Muscle of leg (tissue), 11 donors: ENCODE results near the gene ZNF423. TPM values are rescaled to one million over a fixed set of nuclear protein-coding genes. Genes with fewer than 3 reads are reported as not detected.

Experiments
- DNase-seq: peaks from one replicate; pipeline ENCODE4 v3.0.0; 2013
- H3K27ac ChIP-seq: one replicate; pipeline ENCODE4 v1.5.1; 2013; ENCODE audit warnings: mild to moderate bottlenecking, low read length, control low read depth
- H3K27me3 ChIP-seq: one replicate; pipeline ENCODE4 v1.6.1; 2013; ENCODE audit warnings: low read length; ENCODE audit not compliant: control insufficient read depth, insufficient read depth
- H3K36me3 ChIP-seq: one replicate; pipeline ENCODE4 v1.6.1; 2013; ENCODE audit warnings: low read length; ENCODE audit not compliant: control insufficient read depth, insufficient read depth
- H3K4me1 ChIP-seq: one replicate; pipeline ENCODE4 v1.6.1; 2013; ENCODE audit warnings: low read length; ENCODE audit not compliant: control insufficient read depth, insufficient read depth
- H3K4me3 ChIP-seq: one replicate; pipeline ENCODE4 v1.5.1; 2013; ENCODE audit warnings: low read length, control low read depth
- H3K9me3 ChIP-seq: replicated peaks from 2 replicates; pipeline ENCODE4 v1.6.1; 2013; ENCODE audit warnings: low read depth, low read length; ENCODE audit not compliant: control insufficient read depth
- WGBS: methylation state at CpG from one replicate; pipeline ENCODE4 v1.1.5; 2013; ENCODE audit warnings: missing lambda C conversion rate; ENCODE audit not compliant: insufficient coverage; 5-methylcytosine and 5-hydroxymethylcytosine counted together
- polyA plus RNA-seq, 8 donors: library from polyadenylated mRNA; unstranded; fragments of 120-200 nt; gene quantifications; one replicate each; pipeline versions ENCODE4 v1.2.1 to v1.2.3, GENCODE V29; 2013; ENCODE audit warnings: inconsistent platforms in 1 of 8, low replicate concordance in 1 of 8; ENCODE audit not compliant: insufficient read length in 8 of 8, insufficient read depth in 1 of 8
- total RNA-seq: library from RNA; stranded (reverse); fragments of 120-200 nt; gene quantifications from one replicate; pipeline ENCODE4 v1.2.4, GENCODE V29; 2013

The ZNF423 gene
- total and polyA plus RNA-seq, 9 donors: 15.8 to 30.0 (median 25.5) TPM

DNA sequence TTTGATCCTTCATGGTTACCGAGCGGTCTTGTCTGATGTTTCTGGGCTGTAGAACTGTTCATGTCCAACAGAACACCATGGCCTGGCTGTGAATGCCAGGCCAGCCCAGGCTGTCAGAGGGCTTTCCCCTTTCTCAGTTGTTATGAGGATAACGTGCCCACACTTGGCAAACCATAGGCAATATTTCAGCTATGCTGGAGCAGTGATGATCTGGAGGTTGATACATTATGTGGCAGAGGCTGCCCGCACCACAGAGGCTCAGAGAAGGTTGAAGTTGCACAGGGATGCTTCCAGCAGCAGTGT is 389.4 kb downstream of the ZNF423 start:
- H3K27ac ChIP-seq: no peak overlapping the region
- H3K4me1 ChIP-seq: peaks cover 15% of the 10 kb centered on the region
- no peak for DNase-seq
- H3K27me3 ChIP-seq: peaks cover 22% of the 10 kb centered on the region
- no peak overlapping the region for H3K4me3 ChIP-seq
- H3K9me3 ChIP-seq: no peaks in the 10 kb centered on the region
- WGBS: 84% methylated on average over 3 of the region's 4 CpGs
- no peaks in the 10 kb centered on the region for H3K36me3 ChIP-seq

- no peak for DNase-seq
- Histone ChIP-seq H3K27me3 (peaks cover 22% of the 10 kb centered on the region), H3K36me3 (no peaks in the 10 kb centered on the region), H3K9me3 (no peaks in the 10 kb centered on the region), H3K4me1 (peaks cover 15% of the 10 kb centered on the region), H3K4me3 (no peak overlapping the region), H3K27ac (no peak overlapping the region)
- 56% methylated on average over 11 of the region's 19 CpGs for WGBS
These were observed 390.0 kb downstream of the ZNF423 start for GRCh38 chr16:49465661-49466528.

DNA sequence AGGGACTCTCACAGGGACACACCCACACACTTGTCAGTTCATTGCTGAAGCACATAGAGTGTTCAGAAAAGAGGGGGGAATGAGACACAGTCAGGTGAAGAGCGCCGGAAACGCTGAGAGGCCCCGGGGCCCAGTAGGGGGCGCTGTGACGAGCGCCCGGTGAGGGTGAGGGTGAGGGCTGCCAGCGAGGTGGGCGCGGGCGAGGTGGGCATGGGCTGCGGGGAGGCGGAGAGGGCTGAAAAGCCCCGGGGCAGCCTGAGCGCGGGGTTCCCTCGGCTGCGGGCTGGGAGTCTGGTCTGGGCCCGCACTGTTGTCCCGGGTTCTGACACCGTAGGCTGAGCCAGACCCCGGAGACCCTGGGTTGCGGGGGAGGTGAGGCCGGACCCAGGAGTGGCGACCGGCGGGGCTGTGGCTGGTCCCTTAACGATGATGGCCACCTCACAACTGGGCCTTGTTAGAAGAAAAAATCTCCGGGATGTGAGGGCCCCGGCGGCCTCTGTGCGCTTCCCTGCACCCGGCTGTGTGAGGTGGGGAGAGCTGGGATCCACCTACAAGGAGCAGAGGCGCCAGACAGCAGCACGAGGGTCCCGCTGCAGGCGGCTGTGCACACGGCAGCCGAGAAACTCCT is 390.9 kb downstream of the ZNF423 start:
- Histone ChIP-seq H3K4me3 (no peak overlapping the region), H3K36me3 (no peaks in the 10 kb centered on the region), H3K4me1 (peaks cover 10% of the 10 kb centered on the region), H3K27me3 (peaks cover 22% of the 10 kb centered on the region), H3K9me3 (no peaks in the 10 kb centered on the region), H3K27ac (no peak overlapping the region)
- DNase-seq: no peak
- WGBS: 6% methylated on average over 36 of the region's 40 CpGs

DNA sequence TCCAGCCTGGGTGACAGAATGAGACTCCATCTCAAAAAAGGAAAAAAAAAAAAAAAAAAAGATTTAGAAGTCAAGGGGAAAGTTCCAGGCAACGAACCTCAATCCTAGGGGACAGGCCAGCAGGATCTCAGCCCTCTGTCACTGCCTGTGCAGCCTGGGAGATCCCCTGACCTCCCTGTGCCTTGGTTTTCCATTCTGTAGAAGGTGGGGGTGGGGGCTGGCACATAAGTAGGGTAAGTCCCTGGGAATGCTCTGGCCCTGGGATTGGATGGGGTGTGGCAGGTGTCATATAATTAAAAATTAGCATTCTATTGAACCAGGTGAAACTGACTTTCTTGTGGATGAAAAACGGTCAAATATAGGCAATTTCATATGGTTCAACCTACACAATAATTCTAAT is 391.8 kb downstream of the ZNF423 start:
- DNase-seq: no peak
- Histone ChIP-seq H3K4me3 (no peak overlapping the region), H3K9me3 (no peaks in the 10 kb centered on the region), H3K27me3 (peaks cover 22% of the 10 kb centered on the region), H3K36me3 (no peaks in the 10 kb centered on the region), H3K4me1 (peaks cover 10% of the 10 kb centered on the region), H3K27ac (no peak overlapping the region)
- WGBS: 75% methylated on average over 1 of the region's 2 CpGs

GRCh38 chr16:49463529-49463928 is 392.4 kb downstream of the ZNF423 start:
- WGBS: 69% methylated on average over 7 of the region's 7 CpGs
- Histone ChIP-seq H3K4me1 (peaks cover 10% of the 10 kb centered on the region), H3K4me3 (no peak overlapping the region), H3K36me3 (no peaks in the 10 kb centered on the region), H3K27me3 (peaks cover 22% of the 10 kb centered on the region), H3K27ac (no peak overlapping the region), H3K9me3 (no peaks in the 10 kb centered on the region)
- no peak for DNase-seq

DNA sequence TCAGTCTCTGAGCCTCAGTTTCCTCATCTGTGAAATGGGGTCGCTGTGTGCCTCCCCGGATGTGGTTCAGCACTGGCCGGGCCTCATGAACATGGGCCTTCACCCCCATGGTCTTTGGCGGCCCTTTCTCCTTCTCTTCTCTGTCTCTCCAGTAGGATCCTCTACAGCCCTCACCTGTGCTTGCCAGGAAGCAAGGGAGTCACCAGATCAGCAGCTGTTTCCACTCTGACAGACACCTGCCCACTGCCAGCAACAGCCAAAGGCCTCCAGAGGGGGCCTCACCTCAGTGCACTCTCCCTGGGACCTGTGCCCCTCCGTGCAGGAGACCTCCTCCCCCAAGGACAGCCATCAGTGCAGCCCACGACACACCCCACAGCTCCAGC is 392.9 kb downstream of the ZNF423 start:
- Histone ChIP-seq H3K27me3 (peaks cover 22% of the 10 kb centered on the region), H3K36me3 (no peaks in the 10 kb centered on the region), H3K27ac (no peak overlapping the region), H3K4me3 (no peak overlapping the region), H3K9me3 (no peaks in the 10 kb centered on the region), H3K4me1 (peaks cover 10% of the 10 kb centered on the region)
- DNase-seq: no peak
- 78% methylated on average over 3 of the region's 6 CpGs for WGBS

DNA sequence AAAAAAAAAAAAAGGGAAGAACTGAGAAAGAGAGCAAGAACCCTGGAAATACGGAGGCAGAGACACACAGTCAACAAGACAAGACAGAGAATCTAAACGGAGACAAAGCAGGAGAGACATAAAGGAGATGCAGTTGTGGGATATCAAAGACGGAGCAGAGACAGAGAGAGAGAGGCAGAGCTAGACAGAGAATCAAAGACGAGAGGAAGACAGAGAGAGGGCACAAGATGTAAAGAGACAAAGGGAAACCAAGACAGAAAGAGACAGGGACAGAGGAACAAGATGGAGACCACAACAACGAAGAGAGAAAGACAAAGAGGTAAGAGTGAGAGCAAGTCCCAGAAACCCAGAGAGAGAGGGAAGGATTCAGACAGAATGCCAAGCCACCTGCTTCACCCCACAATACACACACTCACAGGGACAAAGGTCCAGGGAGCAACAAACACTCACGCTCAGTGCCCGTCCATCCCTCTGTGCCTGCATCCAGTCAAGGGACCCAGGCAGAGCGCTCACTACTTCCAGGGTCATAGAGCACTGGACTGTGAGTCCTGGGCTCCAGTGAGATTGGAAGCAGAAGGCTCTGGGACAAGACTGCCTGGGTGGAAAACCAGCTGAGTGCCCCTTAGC is 393.4 kb downstream of the ZNF423 start:
- Histone ChIP-seq H3K9me3 (no peaks in the 10 kb centered on the region), H3K27ac (no peak overlapping the region), H3K27me3 (peaks cover 22% of the 10 kb centered on the region), H3K36me3 (no peaks in the 10 kb centered on the region), H3K4me3 (no peak overlapping the region), H3K4me1 (peaks cover 10% of the 10 kb centered on the region)
- DNase-seq: no peak
- 85% methylated on average over 8 of the region's 8 CpGs for WGBS

DNA sequence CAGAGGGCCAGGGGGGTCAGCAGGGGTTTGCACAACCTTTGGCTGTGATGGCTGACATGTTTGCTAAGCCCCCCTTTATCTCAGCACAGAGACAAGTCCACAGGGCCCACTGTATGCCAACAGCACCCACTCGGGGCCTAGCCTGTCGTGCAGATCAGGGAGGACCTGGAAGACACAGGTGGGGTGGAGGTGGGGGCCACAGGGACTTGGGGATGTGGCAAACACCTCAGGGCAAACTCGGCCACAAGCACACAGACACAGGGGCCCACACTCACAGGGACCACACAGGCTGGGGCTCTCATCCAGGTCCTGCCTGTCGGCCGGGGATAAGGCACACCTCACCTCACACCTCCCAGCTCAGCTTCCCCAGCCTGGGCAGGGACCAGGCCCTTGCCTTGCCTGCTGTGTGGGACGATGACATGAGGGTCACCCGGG is 394.4 kb downstream of the ZNF423 start:
- WGBS: 64% methylated on average over 4 of the region's 7 CpGs
- no peak for DNase-seq
- Histone ChIP-seq H3K27ac (no peak overlapping the region), H3K4me3 (no peak overlapping the region), H3K36me3 (no peaks in the 10 kb centered on the region), H3K9me3 (no peaks in the 10 kb centered on the region), H3K27me3 (peaks cover 19% of the 10 kb centered on the region), H3K4me1 (peaks cover 10% of the 10 kb centered on the region)

DNA sequence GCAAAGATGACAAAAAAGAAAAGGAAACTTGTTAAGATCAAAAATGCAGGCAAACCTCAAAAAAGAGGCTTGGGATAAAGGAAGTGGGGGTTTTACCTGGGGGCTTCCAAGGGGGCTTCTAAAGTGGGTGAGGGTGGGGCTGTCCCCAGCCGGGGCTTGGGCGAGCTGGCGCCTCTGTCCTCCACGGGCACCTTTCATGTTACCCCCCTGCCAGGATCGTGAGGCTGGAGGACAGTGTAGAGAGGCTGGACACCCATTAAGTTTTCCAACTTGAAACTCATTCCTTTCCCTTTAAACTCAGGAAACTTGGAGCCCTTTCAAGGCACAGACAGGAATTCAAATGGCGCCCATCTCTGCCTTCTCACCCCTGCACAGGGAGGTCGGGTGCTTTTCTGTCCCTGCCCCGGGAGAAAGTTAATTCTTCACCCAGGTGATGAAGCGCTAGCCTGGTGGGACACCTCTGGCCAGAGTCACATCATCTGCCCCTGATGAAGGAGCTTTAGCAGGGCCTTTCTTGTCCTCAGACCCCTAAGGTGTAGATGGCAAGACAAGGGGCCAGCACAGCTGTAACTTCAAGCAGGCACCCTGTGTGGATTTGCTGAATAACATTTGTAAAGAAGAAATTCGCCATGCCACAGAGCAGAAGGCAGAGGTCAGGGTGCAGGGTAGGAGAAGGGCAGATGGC is 395.0 kb downstream of the ZNF423 start:
- peaks cover 17% of the 10 kb centered on the region for H3K27me3 ChIP-seq
- no peaks in the 10 kb centered on the region for H3K9me3 ChIP-seq
- peaks cover 10% of the 10 kb centered on the region for H3K4me1 ChIP-seq
- no peak for DNase-seq
- no peak overlapping the region for H3K4me3 ChIP-seq
- no peak overlapping the region for H3K27ac ChIP-seq
- 71% methylated on average over 5 of the region's 10 CpGs for WGBS
- H3K36me3 ChIP-seq: no peaks in the 10 kb centered on the region
